IMR-90 (cell line): ENCODE data around the gene SLFNL1. TPM values are rescaled to one million over a fixed set of nuclear protein-coding genes. Genes with fewer than 3 reads are reported as not detected.
A peak's percentile ranks its signal among the peaks of the same experiment; 100 is the strongest.

Experiments used
- ATAC-seq: fragments of 200-7000 bp; cut with Tn5 transposase; 2 replicates; pipeline ENCODE4 v1.9.1; 2020; ENCODE audit warnings: low read depth, mild to moderate bottlenecking, moderate library complexity
- BruUV-seq: library from RNA; stranded (reverse); fragments of 400-500 nt; replicated peaks from 2 replicates; lab custom pipeline; 2021; lab: Mats Ljungman, UMichigan
- CTCF ChIA-PET: fragments of 300-600 bp; formaldehyde crosslinking; extraction: SDS; loops from one replicate; lab custom pipeline; 2021; ENCODE audit warnings: antibody characterized with exemption; lab: Yijun Ruan, JAX
- POLR2A ChIA-PET: fragments of 300-600 bp; sonication (Branson Sonifier 250); formaldehyde crosslinking; loops from one replicate; lab custom pipeline; 2022; ENCODE audit warnings: antibody characterized with exemption; ENCODE audit not compliant: unreplicated experiment; lab: Charles Lee
- DNase-seq: peaks from one replicate; pipeline ENCODE4 v3.0.0; 2013
- H2AFZ ChIP-seq: replicated peaks from 2 replicates; pipeline ENCODE3; 2013; ENCODE audit warnings: low read length, mild to moderate bottlenecking; ENCODE audit not compliant: poor library complexity
- H2AK5ac ChIP-seq: 2 replicates; pipeline ENCODE4 v1.6.1; 2013; ENCODE audit warnings: low read depth, low read length, inconsistent platforms
- H2AK9ac ChIP-seq: replicated peaks from 2 replicates; pipeline ENCODE3; 2013; ENCODE audit warnings: mild to moderate bottlenecking, low read depth, low read length, moderate library complexity; ENCODE audit not compliant: poor library complexity
- H2BK120ac ChIP-seq: 2 replicates; pipeline ENCODE4 v1.6.1; 2013; ENCODE audit warnings: low read depth, low read length, inconsistent platforms
- H2BK15ac ChIP-seq: 3 replicates; pipeline ENCODE4 v1.6.1; 2013; ENCODE audit warnings: low read depth, low read length, inconsistent platforms
- H2BK20ac ChIP-seq: 2 replicates; pipeline ENCODE4 v1.6.1; 2013; ENCODE audit warnings: low read depth, mild to moderate bottlenecking, inconsistent platforms, low read length, moderate library complexity
- H2BK5ac ChIP-seq: 2 replicates; pipeline ENCODE4 v1.6.1; 2013; ENCODE audit warnings: mild to moderate bottlenecking, low read depth, low read length, inconsistent platforms; ENCODE audit not compliant: poor library complexity, severe bottlenecking
- H3K14ac ChIP-seq: replicated peaks from 2 replicates; pipeline ENCODE4 v1.6.1; 2013; ENCODE audit warnings: low read depth, low read length, inconsistent platforms
- H3K18ac ChIP-seq: 2 replicates; pipeline ENCODE4 v1.6.1; 2013; ENCODE audit warnings: low read depth, low read length, control low read depth
- H3K23ac ChIP-seq: 2 replicates; pipeline ENCODE4 v1.6.1; 2013; ENCODE audit warnings: low read depth, low read length, inconsistent platforms
- H3K27ac ChIP-seq: 2 replicates; pipeline ENCODE4 v1.5.1; 2013; ENCODE audit warnings: mild to moderate bottlenecking, control low read depth, low read length; ENCODE audit not compliant: insufficient read depth
- H3K27me3 ChIP-seq: 2 replicates; pipeline ENCODE4 v1.6.1; 2013; ENCODE audit warnings: low read length; ENCODE audit not compliant: control insufficient read depth, insufficient read depth
- H3K36me3 ChIP-seq: 2 replicates; pipeline ENCODE4 v1.6.1; 2013; ENCODE audit warnings: low read length, mixed read lengths; ENCODE audit not compliant: control insufficient read depth, insufficient read depth
- H3K4ac ChIP-seq: 2 replicates; pipeline ENCODE4 v1.6.1; 2013; ENCODE audit warnings: low read depth, low read length, inconsistent platforms
- H3K4me1 ChIP-seq: 2 replicates; pipeline ENCODE4 v1.6.1; 2013; ENCODE audit warnings: low read length, mixed read lengths; ENCODE audit not compliant: control insufficient read depth, insufficient read depth
- H3K4me2 ChIP-seq: 2 replicates; pipeline ENCODE4 v1.6.1; 2013; ENCODE audit warnings: low read depth, mild to moderate bottlenecking, control low read depth, low read length, moderate library complexity
- H3K4me3 ChIP-seq: 2 replicates; pipeline ENCODE4 v1.5.1; 2013; ENCODE audit warnings: low read depth, mild to moderate bottlenecking, control low read depth, low read length, moderate library complexity; ENCODE audit not compliant: insufficient read depth
- H3K56ac ChIP-seq: 2 replicates; pipeline ENCODE4 v1.6.1; 2013; ENCODE audit warnings: low read length, inconsistent platforms; ENCODE audit not compliant: insufficient read depth; ENCODE audit errors: extremely low read depth
- H3K79me1 ChIP-seq, 2 experiments: 2 replicates each; pipeline ENCODE4 v1.6.1; 2013; ENCODE audit warnings: low read length in 2 of 2, inconsistent platforms in 1 of 2, low read depth in 1 of 2
- H3K9ac ChIP-seq: 2 replicates; pipeline ENCODE4 v1.6.1; 2013; ENCODE audit warnings: low read depth, low read length, control low read depth
- H3K9me1 ChIP-seq: 2 replicates; pipeline ENCODE4 v1.6.1; 2013; ENCODE audit warnings: low read length, inconsistent platforms; ENCODE audit not compliant: insufficient read depth
- H3K9me3 ChIP-seq: 2 replicates; pipeline ENCODE4 v1.6.1; 2013; ENCODE audit warnings: low read length; ENCODE audit not compliant: control insufficient read depth, insufficient read depth
- H4K20me1 ChIP-seq: 2 replicates; pipeline ENCODE4 v1.6.1; 2013; ENCODE audit warnings: low read length, inconsistent platforms; ENCODE audit not compliant: insufficient read depth
- H4K5ac ChIP-seq: 2 replicates; pipeline ENCODE4 v1.6.1; 2013; ENCODE audit warnings: mild to moderate bottlenecking, low read depth, low read length, control low read depth
- H4K8ac ChIP-seq, 2 experiments: 2 replicates each; pipeline ENCODE4 v1.6.1; 2013; ENCODE audit warnings: low read depth in 2 of 2, low read length in 2 of 2, control low read depth in 1 of 2, inconsistent platforms in 1 of 2
- H4K91ac ChIP-seq: 2 replicates; pipeline ENCODE4 v1.6.1; 2013; ENCODE audit warnings: low read depth, low read length, inconsistent platforms; ENCODE audit not compliant: insufficient read depth
- CEBPB ChIP-seq: IDR thresholded peaks from 2 replicates; pipeline ENCODE4 v1.6.1; 2012; ENCODE audit warnings: low read depth, low read length, improper control_type of control experiment
- RCOR1 ChIP-seq: IDR thresholded peaks from 2 replicates; pipeline ENCODE4 v1.6.1; 2012; ENCODE audit warnings: mild to moderate bottlenecking, low read length, improper control_type of control experiment; ENCODE audit not compliant: insufficient replicate concordance
- USF2 ChIP-seq: fragments of 150-350 bp; IDR thresholded peaks from 2 replicates; pipeline ENCODE4 v1.6.1; 2017; ENCODE audit warnings: mild to moderate bottlenecking, antibody characterized with exemption, low read length, low read depth
- WGBS, 2 experiments: methylation state at CpG; one replicate each; pipeline versions ENCODE4 v1.1.5 to v1.1.7; 2013; ENCODE audit warnings: missing lambda C conversion rate in 2 of 2; ENCODE audit not compliant: insufficient read length in 1 of 2; ENCODE audit errors: extremely low coverage in 2 of 2; 5-methylcytosine and 5-hydroxymethylcytosine counted together
- dilution Hi-C: fragments of 300-500 bp; cut with HindIII; formaldehyde crosslinking; loops from one replicate; pipeline ENCODE4 v1.14.3; 2018; ENCODE audit warnings: low sequenced_read_pairs; ENCODE audit not compliant: unreplicated experiment
- in situ Hi-C: fragments of 300-500 bp; cut with MboI; formaldehyde crosslinking; loops from 3 replicates; pipeline ENCODE4 v1.14.3; 2019; ENCODE audit warnings: low sequenced_read_pairs, inconsistent platforms, mixed read lengths
- intact Hi-C: fragments of 100-400 bp; cut with micrococcal nuclease; formaldehyde crosslinking; loops from 2 replicates; pipeline ENCODE4 v1.10.0; 2022
- polyA plus RNA-seq, 3 experiments: library from polyadenylated mRNA; depleted of rRNA; stranded (reverse); fragments of >200 nt; gene quantifications; 2 replicates each; pipeline ENCODE4 v1.2.3, GENCODE V29; 2012; ENCODE audit warnings: low replicate concordance in 1 of 3
- total RNA-seq: library from RNA; depleted of rRNA; stranded (reverse); fragments of >200 nt; gene quantifications from 2 replicates; pipeline ENCODE4 v1.2.3, GENCODE V29; 2012

Gene SLFNL1
- total and polyA plus RNA-seq, 2 of the 4 experiments (the other 2 are of a cell fraction): under 0.01 to 0.09 TPM

- peak overlapping the region; percentile 79; the same call in 1 of the 2 replicates for H3K23ac ChIP-seq
- intact Hi-C loops (no loop called here), dilution Hi-C loops (no loop called here), in situ Hi-C loops (no loop called here)
- peaks cover 3 to 25% of the 10 kb centered on the region in 2 experiments for H3K79me1 ChIP-seq
- peak overlapping the region; percentile 52; the same call in 1 of the 2 replicates for H3K56ac ChIP-seq
- H3K18ac ChIP-seq: peak overlapping the region; percentile 57; the same call in 1 of the 2 replicates
- peak overlapping the region; percentile 94 for H2BK120ac ChIP-seq
- peak overlapping the region; percentile 90 for H2BK5ac ChIP-seq
- H3K9me3 ChIP-seq: no peaks in the 10 kb centered on the region
- no peaks in the 10 kb centered on the region; the same call in 1 of the 2 replicates for H3K36me3 ChIP-seq
- ATAC-seq: no peak
- no peak overlapping the region; the same call in 1 of the 2 replicates for H3K4me2 ChIP-seq
- peaks cover 14% of the 10 kb centered on the region for H3K4me1 ChIP-seq
- peak overlapping the region; percentile 79 for H4K91ac ChIP-seq
- DNase-seq: peak; percentile 73
- peak overlapping the region; percentile 67; the same call in 1 of the 2 replicates for H2AK5ac ChIP-seq
- TF ChIP-seq RCOR1 (peak; percentile 33), CEBPB (peak; percentile 84), USF2 (no peak)
- peaks cover 23% of the 10 kb centered on the region for H3K9me1 ChIP-seq
- H3K27me3 ChIP-seq: no peaks in the 10 kb centered on the region
- BruUV-seq: no TSS peak
- peak overlapping the region; percentile 92 for H3K4ac ChIP-seq
- peaks cover 18% of the 10 kb centered on the region for H4K20me1 ChIP-seq
- ChIA-PET CTCF (interaction anchor here (0.6 to 0.7 kb wide), 3 partner anchors 110 to 833 kb away, joined by 3 to 4 read pairs (median 3); no protein-coding TSS in a partner anchor), POLR2A (no interaction called here)
- peak overlapping the region; percentile 0; the same call in 2 of the 3 replicates for H2BK15ac ChIP-seq
- peak overlapping the region; percentile 46 for H2AFZ ChIP-seq
- H3K9ac ChIP-seq: no peak overlapping the region
- 59% methylated on average over 4 of the region's 5 CpGs; no CpG with 5 or more reads in 1 of the 2 experiments for WGBS, 2 experiments
- H4K5ac ChIP-seq: no peak overlapping the region; the same call in 1 of the 2 replicates
- no peak overlapping the region for H2AK9ac ChIP-seq
- peak overlapping the region in 1 of 2 experiments; percentile 68; a peak in 2 of 4 replicates for H4K8ac ChIP-seq
- H2BK20ac ChIP-seq: peak overlapping the region; percentile 94
- no peak overlapping the region for H3K4me3 ChIP-seq
- H3K14ac ChIP-seq: peak overlapping the region; percentile 53
- no peak overlapping the region for H3K27ac ChIP-seq
Measured at GRCh38 chr1:40976952-40977690, 44.4 kb downstream of the SLFNL1 start.
